Neural progenitor cell (in vitro differentiated cells): ENCODE measurements around the gene VTA1.

Source experiments
- CTCF ChIP-seq: fragments of 200-600 bp; sonication (generic); IDR thresholded peaks from 2 replicates; pipeline ENCODE4 v1.5.1; 2017; ENCODE audit warnings: antibody characterized with exemption, mild to moderate bottlenecking
- EZH2 ChIP-seq: fragments of 200-600 bp; sonication (generic); IDR thresholded peaks from 2 replicates; pipeline ENCODE4 v1.6.1; 2017; ENCODE audit warnings: antibody characterized with exemption, mild to moderate bottlenecking, moderate library complexity

GRCh38 chr6:142118328-142118727 lies 28.7 kb upstream of the VTA1 start:
- TF ChIP-seq CTCF: no peak
- no peak for TF ChIP-seq EZH2
